Cardiac muscle cell (in vitro differentiated cells and primary cell): ENCODE data around the gene KCNK7. TPM values are rescaled to one million over a fixed set of nuclear protein-coding genes. Genes with fewer than 3 reads are reported as not detected.

Experiments used
- DNase-seq, 2 donors: peaks; one replicate each; pipeline versions ENCODE4 v3.0.0 to v3.0.0-alpha.2; 2010 to 2017; ENCODE audit warnings: low read depth in 1 of 2, low spot score in 1 of 2
- H3K27ac ChIP-seq: fragments of 200-600 bp; sonication (generic); 2 replicates; pipeline ENCODE4 v1.5.1; 2016
- H3K27me3 ChIP-seq: fragments of 200-600 bp; sonication (generic); 2 replicates; pipeline ENCODE4 v1.6.0; 2016; ENCODE audit warnings: control low read depth
- H3K36me3 ChIP-seq: fragments of 200-600 bp; sonication (generic); 2 replicates; pipeline ENCODE4 v1.5.1; 2016; ENCODE audit warnings: control low read depth
- H3K4me1 ChIP-seq: fragments of 200-600 bp; sonication (generic); 2 replicates; pipeline ENCODE4 v1.8.1; 2017; ENCODE audit warnings: low read depth, mild to moderate bottlenecking, mixed run types
- H3K4me3 ChIP-seq: fragments of 200-600 bp; sonication (generic); 2 replicates; pipeline ENCODE4 v1.5.1; 2016; ENCODE audit warnings: mild to moderate bottlenecking
- H3K9me3 ChIP-seq: fragments of 200-600 bp; sonication (generic); 2 replicates; pipeline ENCODE4 v1.5.1; 2017; ENCODE audit warnings: low read depth, mild to moderate bottlenecking, control low read depth
- CTCF ChIP-seq: IDR thresholded peaks from 2 replicates; pipeline ENCODE4 v1.5.1; 2012; ENCODE audit warnings: low read depth, mild to moderate bottlenecking, low read length
- polyA plus RNA-seq: library from polyadenylated mRNA; unstranded; fragments of >200 nt; fragmentation: Nextera tagmentation; extraction: Ambion mirVana; gene quantifications from 2 replicates; pipeline ENCODE4 v1.2.1, GENCODE V29; 2016
- total RNA-seq: library from RNA; depleted of rRNA; stranded (reverse); fragments of >200 nt; gene quantifications from 2 replicates; pipeline ENCODE4 v1.2.3, GENCODE V29; 2016

The KCNK7 gene
- total and polyA plus RNA-seq, 2 experiments from 2014 or later: not detected

- Histone ChIP-seq H3K27me3 (no peaks in the 10 kb centered on the region), H3K36me3 (peaks cover 31% of the 10 kb centered on the region), H3K27ac (no peak overlapping the region), H3K9me3 (no peaks in the 10 kb centered on the region), H3K4me1 (no peaks in the 10 kb centered on the region), H3K4me3 (no peak overlapping the region)
- TF ChIP-seq CTCF: no peak
- DNase-seq: no peak
Observed at GRCh38 chr11:65630215-65630614, 34.6 kb upstream of the KCNK7 start.

GRCh38 chr11:65629579-65629978 lies 34.0 kb upstream of the KCNK7 start:
- no peak for DNase-seq
- H3K36me3 ChIP-seq: peaks cover 33% of the 10 kb centered on the region

GRCh38 chr11:65627202-65627601 lies 31.6 kb upstream of the KCNK7 start:
- no peaks in the 10 kb centered on the region for H3K4me1 ChIP-seq
- H3K9me3 ChIP-seq: no peaks in the 10 kb centered on the region
- H3K27me3 ChIP-seq: no peaks in the 10 kb centered on the region
- no peak for TF ChIP-seq CTCF
- DNase-seq: no peak
- H3K27ac ChIP-seq: no peak overlapping the region
- H3K36me3 ChIP-seq: peaks cover 44% of the 10 kb centered on the region
- H3K4me3 ChIP-seq: no peak overlapping the region

More at GRCh38 chr11:65629579-65629978, 34.0 kb upstream of the KCNK7 start:
- no peaks in the 10 kb centered on the region for H3K4me1 ChIP-seq
- H3K4me3 ChIP-seq: no peak overlapping the region
- no peak overlapping the region for H3K27ac ChIP-seq
- no peak for TF ChIP-seq CTCF
- H3K27me3 ChIP-seq: no peaks in the 10 kb centered on the region
- no peaks in the 10 kb centered on the region for H3K9me3 ChIP-seq

GRCh38 chr11:65625628-65626342 lies 30.2 kb upstream of the KCNK7 start:
- Histone ChIP-seq H3K4me3 (no peak overlapping the region), H3K4me1 (no peaks in the 10 kb centered on the region), H3K27ac (no peak overlapping the region), H3K9me3 (no peaks in the 10 kb centered on the region), H3K36me3 (peaks cover 44% of the 10 kb centered on the region), H3K27me3 (no peaks in the 10 kb centered on the region)
- TF ChIP-seq CTCF: peak; percentile 50
- peak; percentile 50 to 64 for DNase-seq

GRCh38 chr11:65624931-65625627 lies 29.5 kb upstream of the KCNK7 start:
- Histone ChIP-seq H3K27ac (no peak overlapping the region), H3K36me3 (peaks cover 39% of the 10 kb centered on the region), H3K27me3 (no peaks in the 10 kb centered on the region), H3K4me3 (no peak overlapping the region), H3K4me1 (no peaks in the 10 kb centered on the region), H3K9me3 (no peaks in the 10 kb centered on the region)
- no peak for TF ChIP-seq CTCF
- no peak for DNase-seq
